Loucy (cell line): ENCODE data around the gene GNPTG.

ENCODE experiments used
- EZH2phosphoT487 ChIP-seq: fragments of 200-600 bp; IDR thresholded peaks from 2 replicates; pipeline ENCODE4 v1.6.1; 2018; ENCODE audit warnings: antibody characterized with exemption, mild to moderate bottlenecking, moderate library complexity, borderline replicate concordance
- TF ChIP-seq, protein P1 (sequence below): fragments of 200-600 bp; sonication (generic); conservative IDR thresholded peaks from 2 replicates; pipeline ENCODE4 v1.5.1; 2014; ENCODE audit warnings: mild to moderate bottlenecking, antibody characterized with exemption, low read length

- TF ChIP-seq, protein P1, sequence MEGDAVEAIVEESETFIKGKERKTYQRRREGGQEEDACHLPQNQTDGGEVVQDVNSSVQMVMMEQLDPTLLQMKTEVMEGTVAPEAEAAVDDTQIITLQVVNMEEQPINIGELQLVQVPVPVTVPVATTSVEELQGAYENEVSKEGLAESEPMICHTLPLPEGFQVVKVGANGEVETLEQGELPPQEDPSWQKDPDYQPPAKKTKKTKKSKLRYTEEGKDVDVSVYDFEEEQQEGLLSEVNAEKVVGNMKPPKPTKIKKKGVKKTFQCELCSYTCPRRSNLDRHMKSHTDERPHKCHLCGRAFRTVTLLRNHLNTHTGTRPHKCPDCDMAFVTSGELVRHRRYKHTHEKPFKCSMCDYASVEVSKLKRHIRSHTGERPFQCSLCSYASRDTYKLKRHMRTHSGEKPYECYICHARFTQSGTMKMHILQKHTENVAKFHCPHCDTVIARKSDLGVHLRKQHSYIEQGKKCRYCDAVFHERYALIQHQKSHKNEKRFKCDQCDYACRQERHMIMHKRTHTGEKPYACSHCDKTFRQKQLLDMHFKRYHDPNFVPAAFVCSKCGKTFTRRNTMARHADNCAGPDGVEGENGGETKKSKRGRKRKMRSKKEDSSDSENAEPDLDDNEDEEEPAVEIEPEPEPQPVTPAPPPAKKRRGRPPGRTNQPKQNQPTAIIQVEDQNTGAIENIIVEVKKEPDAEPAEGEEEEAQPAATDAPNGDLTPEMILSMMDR: no peak
- TF ChIP-seq EZH2phosphoT487: no peak
These were observed 15.1 kb upstream of the GNPTG start for GRCh38 chr16:1336619-1337018.
